OCI-LY1 (cell line): ENCODE data around the gene PGLYRP2.
A peak's percentile ranks its signal among the peaks of the same experiment; 100 is the strongest.

ENCODE experiments used
- H2AFZ ChIP-seq: fragments of 200-600 bp; sonication (generic), shearing (Covaris generic); 2 replicates; pipeline ENCODE4 v1.6.0; 2014; ENCODE audit warnings: antibody characterized with exemption, mild to moderate bottlenecking, low read length
- H3F3A ChIP-seq: fragments of 200-600 bp; sonication (generic), shearing (Covaris generic); 2 replicates; pipeline ENCODE4 v1.6.0; 2014; ENCODE audit warnings: mild to moderate bottlenecking, antibody characterized with exemption, low read length, moderate library complexity; ENCODE audit not compliant: insufficient read depth
- H3K27ac ChIP-seq: fragments of 200-600 bp; sonication (generic); 2 replicates; pipeline ENCODE4 v1.5.1; 2014; ENCODE audit warnings: low read length, mixed run types, mild to moderate bottlenecking, low read depth; ENCODE audit not compliant: poor library complexity, severe bottlenecking
- H3K27me3 ChIP-seq: fragments of 200-600 bp; sonication (generic); 2 replicates; pipeline ENCODE4 v1.6.0; 2014; ENCODE audit warnings: antibody characterized with exemption, mild to moderate bottlenecking, low read length, moderate library complexity; ENCODE audit not compliant: insufficient read depth
- H3K36me3 ChIP-seq: fragments of 200-600 bp; sonication (generic); 2 replicates; pipeline ENCODE4 v1.6.1; 2014; ENCODE audit warnings: mild to moderate bottlenecking, antibody characterized with exemption, low read length, moderate library complexity, mixed read lengths; ENCODE audit not compliant: insufficient read depth
- H3K4me1 ChIP-seq: fragments of 200-600 bp; sonication (generic); 2 replicates; pipeline ENCODE4 v1.5.1; 2014; ENCODE audit warnings: mild to moderate bottlenecking, low read length, moderate library complexity; ENCODE audit not compliant: insufficient read depth, severe bottlenecking
- H3K4me2 ChIP-seq: fragments of 200-600 bp; sonication (generic), shearing (Covaris generic); 2 replicates; pipeline ENCODE4 v1.6.1; 2014; ENCODE audit warnings: low read length
- H3K4me3 ChIP-seq: fragments of 200-600 bp; sonication (generic); 2 replicates; pipeline ENCODE4 v1.5.1; 2014; ENCODE audit warnings: low read length, low read depth, mild to moderate bottlenecking, mixed read lengths; ENCODE audit not compliant: poor library complexity, severe bottlenecking
- H3K79me2 ChIP-seq: fragments of 200-600 bp; shearing (Covaris generic); 2 replicates; pipeline ENCODE4 v1.6.1; 2016; ENCODE audit warnings: mixed run types, low read length, mixed read lengths; ENCODE audit not compliant: insufficient read depth
- H3K9ac ChIP-seq: fragments of 200-600 bp; sonication (generic), shearing (Covaris generic); 2 replicates; pipeline ENCODE4 v1.6.1; 2014; ENCODE audit warnings: mild to moderate bottlenecking, low read length, mixed read lengths
- H3K9me2 ChIP-seq: fragments of 200-600 bp; sonication (generic), shearing (Covaris generic); 2 replicates; pipeline ENCODE4 v1.6.1; 2014; ENCODE audit warnings: low read depth, mild to moderate bottlenecking, low read length, mixed read lengths
- H3K9me3 ChIP-seq: fragments of 200-600 bp; shearing (Covaris generic); 2 replicates; pipeline ENCODE4 v1.6.1; 2014; ENCODE audit warnings: low read length, mixed read lengths
- H4K20me1 ChIP-seq: fragments of 200-600 bp; sonication (generic), shearing (Covaris generic); 2 replicates; pipeline ENCODE4 v1.6.0; 2016; ENCODE audit warnings: mild to moderate bottlenecking, low read length; ENCODE audit not compliant: insufficient read depth
- EZH2 ChIP-seq: fragments of 200-600 bp; sonication (generic), shearing (Covaris generic); IDR thresholded peaks from 2 replicates; pipeline ENCODE4 v1.8.0; 2017; ENCODE audit warnings: borderline replicate concordance, mixed run types, mild to moderate bottlenecking, antibody characterized with exemption, low read length, moderate library complexity, mixed read lengths
- TF ChIP-seq, protein P1 (sequence below): fragments of 200-600 bp; sonication (generic), shearing (Covaris generic); IDR thresholded peaks from 2 replicates; pipeline ENCODE4 v1.5.1; 2017; ENCODE audit warnings: mild to moderate bottlenecking, antibody characterized with exemption, low read length, moderate library complexity, mixed read lengths

Gene PGLYRP2

DNA sequence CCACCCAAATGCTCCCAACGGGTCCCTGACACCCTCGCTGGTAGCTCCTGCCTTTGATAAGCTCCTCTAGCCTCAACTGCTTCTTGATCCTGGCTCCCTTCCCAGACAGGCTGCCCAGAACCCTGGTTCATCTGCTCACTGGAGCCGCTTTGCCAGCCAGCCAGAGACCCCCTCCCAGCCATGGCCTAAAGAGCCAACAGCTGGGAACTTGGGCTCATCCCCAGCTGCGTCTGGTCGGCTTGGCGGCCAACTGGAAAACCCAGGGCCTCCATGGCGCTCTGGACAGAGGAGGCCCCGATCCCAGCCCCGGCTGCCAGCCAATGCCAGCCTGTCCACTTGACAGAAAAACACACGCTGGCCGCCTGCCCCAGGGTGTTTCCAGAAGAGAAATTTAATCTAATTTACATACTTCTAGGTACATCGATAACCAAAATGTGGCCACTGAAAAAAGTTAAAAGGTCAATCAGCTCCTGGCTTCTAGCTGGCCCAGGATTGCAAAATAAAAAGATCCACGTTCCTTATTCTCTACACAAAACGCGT is 57.5 kb downstream of the PGLYRP2 start:
- peaks cover 58% of the 10 kb centered on the region for H3K36me3 ChIP-seq
- H3K4me2 ChIP-seq: no peak overlapping the region
- no peaks in the 10 kb centered on the region for H3K27me3 ChIP-seq
- no peak overlapping the region for H2AFZ ChIP-seq
- no peak overlapping the region for H3K4me3 ChIP-seq
- peaks cover 23% of the 10 kb centered on the region for H3K4me1 ChIP-seq
- no peaks in the 10 kb centered on the region for H3F3A ChIP-seq
- H4K20me1 ChIP-seq: no peaks in the 10 kb centered on the region
- TF ChIP-seq, protein P1, sequence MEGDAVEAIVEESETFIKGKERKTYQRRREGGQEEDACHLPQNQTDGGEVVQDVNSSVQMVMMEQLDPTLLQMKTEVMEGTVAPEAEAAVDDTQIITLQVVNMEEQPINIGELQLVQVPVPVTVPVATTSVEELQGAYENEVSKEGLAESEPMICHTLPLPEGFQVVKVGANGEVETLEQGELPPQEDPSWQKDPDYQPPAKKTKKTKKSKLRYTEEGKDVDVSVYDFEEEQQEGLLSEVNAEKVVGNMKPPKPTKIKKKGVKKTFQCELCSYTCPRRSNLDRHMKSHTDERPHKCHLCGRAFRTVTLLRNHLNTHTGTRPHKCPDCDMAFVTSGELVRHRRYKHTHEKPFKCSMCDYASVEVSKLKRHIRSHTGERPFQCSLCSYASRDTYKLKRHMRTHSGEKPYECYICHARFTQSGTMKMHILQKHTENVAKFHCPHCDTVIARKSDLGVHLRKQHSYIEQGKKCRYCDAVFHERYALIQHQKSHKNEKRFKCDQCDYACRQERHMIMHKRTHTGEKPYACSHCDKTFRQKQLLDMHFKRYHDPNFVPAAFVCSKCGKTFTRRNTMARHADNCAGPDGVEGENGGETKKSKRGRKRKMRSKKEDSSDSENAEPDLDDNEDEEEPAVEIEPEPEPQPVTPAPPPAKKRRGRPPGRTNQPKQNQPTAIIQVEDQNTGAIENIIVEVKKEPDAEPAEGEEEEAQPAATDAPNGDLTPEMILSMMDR: no peak
- TF ChIP-seq EZH2: no peak
- no peak overlapping the region for H3K27ac ChIP-seq
- no peaks in the 10 kb centered on the region for H3K9me2 ChIP-seq
- H3K9ac ChIP-seq: no peak overlapping the region
- no peaks in the 10 kb centered on the region for H3K9me3 ChIP-seq
- peaks cover 18% of the 10 kb centered on the region for H3K79me2 ChIP-seq

DNA sequence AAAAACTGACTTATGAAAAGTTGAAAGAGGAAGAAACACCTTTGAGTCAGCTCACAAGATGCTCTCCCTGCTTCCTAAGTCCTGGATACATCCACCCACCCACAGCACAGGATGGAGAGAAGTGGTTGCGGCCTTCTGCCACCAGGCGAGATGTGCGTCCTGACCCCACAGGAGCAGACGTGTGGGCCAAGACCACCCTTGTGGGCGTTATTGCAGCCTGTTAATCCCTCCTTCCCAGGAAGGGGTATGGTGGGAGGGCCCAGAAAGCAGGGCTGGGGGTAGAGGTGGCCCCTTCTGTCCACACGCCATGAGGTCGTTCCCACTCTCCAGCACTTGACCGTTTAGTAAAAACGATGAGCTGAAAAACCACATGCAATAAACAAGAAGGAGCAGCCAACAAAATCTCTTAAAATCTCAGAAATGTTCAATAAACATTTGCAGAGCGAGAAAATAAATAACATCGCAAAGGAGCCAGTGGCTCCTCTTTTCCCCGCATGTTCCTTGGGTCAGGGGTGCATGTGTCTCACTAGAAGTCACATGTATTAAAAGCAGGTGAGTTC is 58.1 kb downstream of the PGLYRP2 start:
- H3K36me3 ChIP-seq: peaks cover 58% of the 10 kb centered on the region
- H3K79me2 ChIP-seq: peaks cover 24% of the 10 kb centered on the region
- no peak overlapping the region for H3K4me3 ChIP-seq
- no peaks in the 10 kb centered on the region for H3F3A ChIP-seq
- no peak overlapping the region for H3K27ac ChIP-seq
- H3K9ac ChIP-seq: no peak overlapping the region
- H4K20me1 ChIP-seq: no peaks in the 10 kb centered on the region
- TF ChIP-seq, protein P1: no peak
- no peak for TF ChIP-seq EZH2
- peaks cover 28% of the 10 kb centered on the region for H3K4me1 ChIP-seq
- H3K9me2 ChIP-seq: no peaks in the 10 kb centered on the region
- H3K27me3 ChIP-seq: no peaks in the 10 kb centered on the region
- no peak overlapping the region for H2AFZ ChIP-seq
- H3K9me3 ChIP-seq: no peaks in the 10 kb centered on the region
- no peak overlapping the region for H3K4me2 ChIP-seq

DNA sequence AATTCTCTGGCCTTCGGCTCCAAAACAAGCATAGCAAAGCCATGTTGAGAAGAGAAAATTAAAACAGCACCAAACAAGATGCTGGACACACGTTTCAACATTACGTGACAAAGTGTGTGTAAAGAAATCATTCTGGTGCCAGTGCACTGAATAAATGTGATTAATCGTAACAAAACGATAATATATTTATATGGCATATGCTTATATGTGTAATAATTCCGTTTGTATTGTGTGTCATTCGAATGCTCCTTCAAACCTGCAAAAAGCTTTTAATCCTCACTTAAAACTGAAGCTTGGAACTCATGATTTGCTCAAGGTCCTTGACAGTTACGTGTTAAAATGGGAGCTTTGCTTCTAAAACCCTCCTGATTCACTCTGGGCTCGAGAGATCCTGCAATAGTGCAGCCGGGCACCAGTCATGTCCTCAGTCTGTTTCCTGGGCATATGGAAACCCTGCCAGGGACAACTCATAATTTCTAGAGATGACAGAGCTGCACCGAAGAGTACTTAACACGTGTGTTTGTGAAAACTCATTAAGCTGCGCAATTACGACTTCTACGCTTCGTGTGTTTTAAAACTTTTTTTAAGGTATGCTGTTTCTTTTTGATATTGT is 59.8 kb downstream of the PGLYRP2 start:
- Histone ChIP-seq H4K20me1 (no peaks in the 10 kb centered on the region), H3K79me2 (peaks cover 38% of the 10 kb centered on the region), H2AFZ (no peak overlapping the region), H3K4me1 (peaks cover 36% of the 10 kb centered on the region), H3K4me3 (peak overlapping the region; percentile 45), H3F3A (no peaks in the 10 kb centered on the region), H3K9me3 (no peaks in the 10 kb centered on the region), H3K9ac (peak overlapping the region; percentile 54), H3K9me2 (no peaks in the 10 kb centered on the region), H3K36me3 (peaks cover 57% of the 10 kb centered on the region), H3K27ac (peak overlapping the region; percentile 30), H3K27me3 (no peaks in the 10 kb centered on the region), H3K4me2 (peak overlapping the region; percentile 63)
- TF ChIP-seq, protein P1: no peak
- TF ChIP-seq EZH2: no peak
